ENCODE data around the gene MYL4. TPM values are rescaled to one million over a fixed set of nuclear protein-coding genes. Genes with fewer than 3 reads are reported as not detected.

MYL4 gene
- total RNA-seq, 1 experiment from 2014 or later: 0.66 TPM

DNA sequence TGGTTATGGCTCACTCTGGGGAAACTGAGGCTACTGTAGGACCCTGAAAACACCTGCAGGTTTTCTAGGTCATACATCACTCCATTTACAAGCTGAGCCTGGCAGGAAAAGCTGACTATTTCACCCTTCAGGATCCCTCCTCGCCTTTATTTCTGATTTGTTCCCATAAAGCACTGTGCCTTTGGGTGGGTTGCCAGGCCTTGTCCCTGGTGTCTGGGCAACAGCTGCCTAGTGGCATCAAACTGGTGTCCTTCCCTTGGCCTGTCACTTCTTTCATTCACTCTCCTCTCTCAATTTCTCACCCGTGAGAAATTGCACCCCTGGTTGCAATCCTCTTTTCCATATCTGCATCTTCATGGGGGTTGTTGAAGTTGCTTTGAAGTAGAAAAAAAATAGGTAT, 1.6 kb downstream of the MYL4 start:
- H4K5ac ChIP-seq (ENCODE audit: insufficient read length, low read depth, low read length): no peak overlapping the region
- H2AFZ ChIP-seq (ENCODE audit: low read length): no peak overlapping the region
- TF ChIP-seq, protein P1, sequence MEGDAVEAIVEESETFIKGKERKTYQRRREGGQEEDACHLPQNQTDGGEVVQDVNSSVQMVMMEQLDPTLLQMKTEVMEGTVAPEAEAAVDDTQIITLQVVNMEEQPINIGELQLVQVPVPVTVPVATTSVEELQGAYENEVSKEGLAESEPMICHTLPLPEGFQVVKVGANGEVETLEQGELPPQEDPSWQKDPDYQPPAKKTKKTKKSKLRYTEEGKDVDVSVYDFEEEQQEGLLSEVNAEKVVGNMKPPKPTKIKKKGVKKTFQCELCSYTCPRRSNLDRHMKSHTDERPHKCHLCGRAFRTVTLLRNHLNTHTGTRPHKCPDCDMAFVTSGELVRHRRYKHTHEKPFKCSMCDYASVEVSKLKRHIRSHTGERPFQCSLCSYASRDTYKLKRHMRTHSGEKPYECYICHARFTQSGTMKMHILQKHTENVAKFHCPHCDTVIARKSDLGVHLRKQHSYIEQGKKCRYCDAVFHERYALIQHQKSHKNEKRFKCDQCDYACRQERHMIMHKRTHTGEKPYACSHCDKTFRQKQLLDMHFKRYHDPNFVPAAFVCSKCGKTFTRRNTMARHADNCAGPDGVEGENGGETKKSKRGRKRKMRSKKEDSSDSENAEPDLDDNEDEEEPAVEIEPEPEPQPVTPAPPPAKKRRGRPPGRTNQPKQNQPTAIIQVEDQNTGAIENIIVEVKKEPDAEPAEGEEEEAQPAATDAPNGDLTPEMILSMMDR (conservative IDR thresholded peaks at IDR 0.05): no peak
- Mint-ChIP-seq H3K4me3 (no peak overlapping the region), H3K27me3 (ENCODE audit: low read depth) (peaks cover under 1% of the 10 kb centered on the region), H3K27ac (no peak overlapping the region), H3K4me1 (peaks cover 13% of the 10 kb centered on the region in 2 experiments), H3K9me3 (no peaks in the 10 kb centered on the region), H3K36me3 (ENCODE audit: insufficient read depth in 1 of 3, low read depth in 3 of 3) (no peaks in the 10 kb centered on the region)
- H3K18ac ChIP-seq (ENCODE audit: insufficient read length, low read depth, low read length): no peak overlapping the region
- no CpG with 5 or more reads among the region's 2 CpGs for WGBS (ENCODE audit: extremely low coverage, insufficient read length, low lambda C conversion rate)
- no peak overlapping the region for H4K8ac ChIP-seq (replicated peaks; ENCODE audit: insufficient read length, low read depth, low read length)
- H3K79me1 ChIP-seq (ENCODE audit: insufficient read depth, low read depth, low read length, poor library complexity, severe bottlenecking): no peaks in the 10 kb centered on the region
- H4K20me1 ChIP-seq (ENCODE audit: control insufficient read depth, insufficient read depth, insufficient read length): no peaks in the 10 kb centered on the region
- DNase-seq: no peak
- H4K91ac ChIP-seq (ENCODE audit: insufficient read length, low read depth, low read length): no peak overlapping the region
- H2BK5ac ChIP-seq (ENCODE audit: insufficient read length, low read length): no peak overlapping the region
- H3K27ac ChIP-seq (ENCODE audit: insufficient read length, low read depth, low read length): no peak overlapping the region
- no peaks in the 10 kb centered on the region for H3K9me3 ChIP-seq (ENCODE audit: control insufficient read depth, low read depth, low read length)
- H2BK12ac ChIP-seq (ENCODE audit: insufficient read length, low read depth, low read length): no peak overlapping the region
- H2BK120ac ChIP-seq (ENCODE audit: low read depth, low read length, poor library complexity, severe bottlenecking): no peak overlapping the region
- no peak overlapping the region for H3K56ac ChIP-seq (ENCODE audit: insufficient read length, low read depth, low read length)
- no peak overlapping the region for H3K14ac ChIP-seq (ENCODE audit: insufficient read depth, low read length)
- H3T11ph ChIP-seq (ENCODE audit: low read length): no peak overlapping the region
- H2BK20ac ChIP-seq (ENCODE audit: low read depth, low read length, poor library complexity, severe bottlenecking): no peak overlapping the region
- no peak overlapping the region for H3K9ac ChIP-seq (ENCODE audit: extremely low read depth, insufficient read length, low read length)
- H3K4ac ChIP-seq (ENCODE audit: low read depth, low read length): no peak overlapping the region
- no peak overlapping the region for H2AK5ac ChIP-seq (ENCODE audit: insufficient read length, low read length)
- H3K27me3 ChIP-seq (ENCODE audit: insufficient read depth, low read length): no peaks in the 10 kb centered on the region
- H3K79me2 ChIP-seq (ENCODE audit: insufficient read depth, low read length): no peaks in the 10 kb centered on the region
- no peak overlapping the region for H3K23ac ChIP-seq (ENCODE audit: insufficient read length, low read depth, low read length)
- no peak overlapping the region for H3K4me2 ChIP-seq (ENCODE audit: insufficient read depth, insufficient read length, low read length)
- no peak overlapping the region for H2BK15ac ChIP-seq (ENCODE audit: low read depth, low read length)
- no peaks in the 10 kb centered on the region for H3K23me2 ChIP-seq (ENCODE audit: insufficient read length, low read depth, low read length, poor library complexity, severe bottlenecking)
- H3K4me1 ChIP-seq (ENCODE audit: insufficient read depth, low read length): no peaks in the 10 kb centered on the region; the same call in 1 of the 2 replicates
